GM12801 (cell line): ENCODE measurements around the gene COPZ1.

Source experiments
- TF ChIP-seq, protein P1 (sequence below): IDR thresholded peaks from one replicate; pipeline ENCODE4 v1.5.1; 2011; ENCODE audit warnings: control low read depth; ENCODE audit not compliant: insufficient read length; ENCODE audit errors: extremely low read depth

Gene COPZ1

DNA sequence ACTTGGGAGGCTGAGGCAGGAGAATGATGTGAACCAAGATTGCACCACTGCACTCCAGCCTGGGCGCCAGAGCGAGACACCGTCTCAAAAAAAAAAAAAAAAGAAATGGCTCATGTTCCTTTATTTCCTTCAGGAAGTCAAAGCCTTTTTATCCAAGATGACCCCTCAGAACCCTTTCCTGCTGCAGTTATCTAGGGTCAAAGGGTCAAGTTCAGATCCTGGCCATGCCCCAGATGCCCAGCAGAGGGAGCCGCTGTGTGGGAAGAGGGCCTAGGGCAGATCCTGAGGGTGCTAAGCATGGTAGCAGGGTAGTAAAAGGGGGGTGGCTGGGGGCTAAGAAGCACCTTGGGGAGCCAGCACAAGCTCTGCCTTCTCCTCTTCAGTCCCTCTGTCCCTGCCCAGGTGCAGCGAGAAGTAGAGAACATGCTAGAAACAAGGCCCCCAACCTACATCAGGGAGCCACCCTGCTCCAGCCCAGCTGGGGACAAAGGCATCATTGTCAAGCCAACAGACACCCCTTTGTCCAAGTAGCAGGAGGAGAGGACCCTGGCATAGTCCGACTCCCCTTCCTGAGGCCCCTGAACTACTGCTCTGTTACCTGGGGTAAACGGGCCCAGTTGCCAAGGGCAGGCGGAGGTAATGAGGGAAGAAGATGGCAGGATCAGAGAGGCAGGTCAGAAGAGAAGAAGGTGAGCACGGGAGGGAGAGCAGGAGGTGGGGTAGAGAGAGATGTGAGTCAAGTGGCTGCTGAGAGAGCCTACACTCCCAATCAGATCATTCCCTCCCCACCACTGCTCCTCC, 30.6 kb upstream of the COPZ1 start:
- TF ChIP-seq, protein P1, sequence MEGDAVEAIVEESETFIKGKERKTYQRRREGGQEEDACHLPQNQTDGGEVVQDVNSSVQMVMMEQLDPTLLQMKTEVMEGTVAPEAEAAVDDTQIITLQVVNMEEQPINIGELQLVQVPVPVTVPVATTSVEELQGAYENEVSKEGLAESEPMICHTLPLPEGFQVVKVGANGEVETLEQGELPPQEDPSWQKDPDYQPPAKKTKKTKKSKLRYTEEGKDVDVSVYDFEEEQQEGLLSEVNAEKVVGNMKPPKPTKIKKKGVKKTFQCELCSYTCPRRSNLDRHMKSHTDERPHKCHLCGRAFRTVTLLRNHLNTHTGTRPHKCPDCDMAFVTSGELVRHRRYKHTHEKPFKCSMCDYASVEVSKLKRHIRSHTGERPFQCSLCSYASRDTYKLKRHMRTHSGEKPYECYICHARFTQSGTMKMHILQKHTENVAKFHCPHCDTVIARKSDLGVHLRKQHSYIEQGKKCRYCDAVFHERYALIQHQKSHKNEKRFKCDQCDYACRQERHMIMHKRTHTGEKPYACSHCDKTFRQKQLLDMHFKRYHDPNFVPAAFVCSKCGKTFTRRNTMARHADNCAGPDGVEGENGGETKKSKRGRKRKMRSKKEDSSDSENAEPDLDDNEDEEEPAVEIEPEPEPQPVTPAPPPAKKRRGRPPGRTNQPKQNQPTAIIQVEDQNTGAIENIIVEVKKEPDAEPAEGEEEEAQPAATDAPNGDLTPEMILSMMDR = no peak

DNA sequence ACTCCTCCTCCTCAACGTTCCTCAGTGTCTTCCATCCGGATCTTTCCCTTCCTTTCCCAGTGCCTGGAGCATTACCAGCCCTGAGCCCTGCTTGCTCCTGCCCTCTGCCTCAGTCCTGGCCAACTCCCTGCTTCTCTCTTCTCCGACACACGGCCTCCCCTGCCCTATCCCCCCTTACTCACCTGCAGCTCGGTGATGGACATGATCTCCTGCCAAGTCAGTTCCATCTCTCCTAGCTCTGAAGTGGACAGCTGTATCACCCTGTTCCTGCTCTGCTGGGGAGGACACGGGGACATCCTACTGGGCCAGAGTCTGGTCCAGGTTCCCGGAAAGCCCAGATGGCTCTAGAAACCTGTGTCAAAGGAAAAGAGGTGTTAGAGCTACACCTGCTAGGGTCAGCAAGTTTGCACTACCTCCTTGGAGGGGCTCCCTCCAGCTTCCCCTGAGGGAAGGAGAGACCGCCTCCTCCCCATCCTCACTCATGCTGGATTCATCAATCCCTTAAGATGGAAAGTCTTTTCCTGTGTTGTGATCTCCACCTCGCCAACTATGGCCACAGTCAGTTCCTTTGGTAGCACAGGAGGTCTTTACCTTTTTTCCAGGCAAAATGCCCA, 29.9 kb upstream of the COPZ1 start:
- TF ChIP-seq, protein P1 = no peak

DNA sequence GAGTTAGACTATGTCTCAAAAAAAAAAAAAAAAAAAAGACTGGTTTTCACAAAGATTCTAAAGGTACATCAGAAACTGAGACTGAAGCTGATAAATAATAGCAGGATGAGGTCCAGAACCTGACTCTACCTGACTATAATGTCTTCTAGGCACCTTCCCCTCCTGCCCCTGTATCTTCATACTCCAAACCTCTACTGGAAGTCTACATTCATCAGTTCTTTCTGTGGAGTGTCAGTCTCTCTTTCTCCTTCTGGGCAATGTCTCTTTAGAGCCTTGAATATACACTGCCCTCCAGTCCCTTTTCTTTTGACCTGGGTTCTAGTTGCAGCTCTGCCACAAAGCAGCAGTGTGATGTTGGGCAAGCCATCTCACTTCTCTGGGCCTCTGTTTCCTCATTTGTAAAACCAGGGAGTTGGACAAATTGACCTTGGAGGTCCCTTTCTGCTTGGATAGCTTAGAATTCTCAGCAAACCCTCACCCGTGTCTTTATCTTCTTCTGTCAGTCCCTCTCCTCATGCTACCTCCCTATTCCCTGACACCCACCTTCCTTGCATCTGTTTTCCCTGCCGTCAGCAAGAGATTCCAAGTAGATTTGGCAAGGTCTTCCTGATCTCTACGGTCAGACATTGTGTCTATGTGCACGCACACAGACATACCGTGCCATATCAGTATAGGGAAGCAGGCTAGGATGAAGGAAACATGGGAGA, 28.4 kb upstream of the COPZ1 start:
- TF ChIP-seq, protein P1 = no peak

DNA sequence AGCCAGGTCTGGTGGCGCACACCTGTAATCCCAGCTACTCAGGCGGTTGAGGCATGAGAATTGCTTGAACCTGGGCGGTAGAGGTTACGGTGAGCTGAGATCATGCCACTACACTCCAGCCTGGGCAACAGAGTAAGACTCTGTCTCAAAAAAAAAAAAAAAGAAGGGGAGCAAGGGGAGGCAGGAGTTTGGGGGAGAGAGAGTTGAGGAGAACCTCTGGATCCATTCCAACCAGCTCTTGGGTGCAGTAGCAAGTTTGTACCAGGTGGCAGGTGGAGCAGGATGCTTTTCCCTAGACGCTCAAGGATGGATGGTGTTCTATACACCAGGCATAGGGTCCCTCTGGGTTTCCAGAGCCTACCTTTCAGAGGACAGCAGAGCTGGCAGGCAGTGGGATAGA, 26.0 kb upstream of the COPZ1 start:
- TF ChIP-seq, protein P1 = no peak

DNA sequence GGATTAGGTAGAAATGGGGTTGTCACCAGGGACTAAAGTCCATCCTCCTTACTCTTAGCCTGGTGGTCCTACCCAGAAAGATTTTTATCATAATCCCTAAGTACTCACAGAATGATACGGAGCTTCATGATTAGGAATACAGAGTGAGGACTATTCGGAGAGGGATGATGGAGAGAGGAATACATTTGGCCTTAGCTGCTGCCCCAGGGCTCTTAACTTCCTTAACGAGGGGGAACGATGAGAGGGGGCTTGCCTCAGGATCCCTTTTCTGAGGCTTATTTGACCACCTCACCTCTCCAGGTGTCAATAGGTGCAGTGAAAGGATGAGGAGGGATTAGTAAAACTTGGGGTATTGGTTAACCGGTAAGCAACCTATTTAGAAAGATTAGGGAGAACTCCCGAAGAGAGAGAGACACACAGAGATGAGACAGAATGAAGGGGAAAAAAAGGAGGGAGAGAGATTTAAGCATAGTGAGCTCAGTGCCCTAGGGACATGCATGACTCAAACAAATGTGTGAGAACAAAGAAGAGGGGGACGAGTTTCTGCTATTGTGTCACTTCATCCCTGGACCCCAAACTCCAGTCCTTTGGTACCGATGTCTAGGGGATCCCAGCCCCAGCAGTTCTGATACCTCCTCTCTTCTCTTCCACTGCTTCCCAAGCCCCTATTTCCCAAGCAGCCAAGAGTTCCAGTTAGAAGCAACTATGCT, 25.3 kb upstream of the COPZ1 start:
- TF ChIP-seq, protein P1 = no peak

DNA sequence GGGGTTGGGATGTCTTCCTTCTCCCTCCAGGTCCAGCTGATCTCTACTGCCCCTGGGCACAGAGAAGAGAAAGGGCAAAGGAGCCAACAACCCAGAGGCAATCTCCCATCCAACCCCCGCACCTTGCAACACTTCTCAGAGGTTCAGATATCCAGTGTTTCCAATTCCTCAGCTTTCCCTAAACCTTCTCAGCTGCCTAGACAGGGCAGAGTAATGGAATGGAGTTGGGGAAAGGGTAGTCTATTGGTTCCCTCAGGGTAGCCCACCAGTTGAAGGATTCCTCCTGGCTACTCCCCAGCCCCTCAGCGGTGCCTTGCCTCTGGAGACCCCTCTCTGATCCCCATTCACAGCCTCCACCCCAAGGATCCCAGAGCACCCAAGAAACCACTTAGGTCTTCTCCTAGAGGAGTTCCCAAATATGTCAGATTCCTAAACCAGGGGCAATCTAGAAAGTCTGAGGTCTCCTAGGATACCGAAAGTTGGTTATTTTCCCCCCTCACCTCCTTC, 24.7 kb upstream of the COPZ1 start:
- TF ChIP-seq, protein P1 = no peak
